Neuronal stem cell (in vitro differentiated cells): ENCODE results near the gene RHOJ.

Experiments
- DNase-seq: peaks from one replicate; pipeline ENCODE4 v3.0.0-alpha.2; 2013; ENCODE audit warnings: low spot score
- H2AFZ ChIP-seq: one replicate; pipeline ENCODE4 v1.6.1; 2013; ENCODE audit warnings: mild to moderate bottlenecking, low read length, inconsistent platforms
- H2AK5ac ChIP-seq: 2 replicates; pipeline ENCODE4 v1.6.1; 2013; ENCODE audit warnings: low read depth, mild to moderate bottlenecking, inconsistent platforms, low read length, moderate library complexity, mixed read lengths
- H2BK120ac ChIP-seq: 2 replicates; pipeline ENCODE4 v1.6.1; 2013; ENCODE audit warnings: low read depth, mild to moderate bottlenecking, inconsistent platforms, low read length, moderate library complexity, mixed read lengths
- H2BK12ac ChIP-seq: one replicate; pipeline ENCODE4 v1.6.1; 2013; ENCODE audit warnings: low read length, inconsistent platforms
- H2BK15ac ChIP-seq: 2 replicates; pipeline ENCODE4 v1.6.1; 2013; ENCODE audit warnings: mild to moderate bottlenecking, low read length, inconsistent platforms, mixed read lengths
- H2BK5ac ChIP-seq: one replicate; pipeline ENCODE4 v1.6.1; 2013; ENCODE audit warnings: inconsistent platforms, mild to moderate bottlenecking, low read length, moderate library complexity
- H3K14ac ChIP-seq: one replicate; pipeline ENCODE4 v1.6.1; 2013; ENCODE audit warnings: low read length, inconsistent platforms
- H3K18ac ChIP-seq: 2 replicates; pipeline ENCODE4 v1.6.1; 2013; ENCODE audit warnings: low read length, inconsistent platforms
- H3K23ac ChIP-seq: 2 replicates; pipeline ENCODE4 v1.6.1; 2013; ENCODE audit warnings: low read depth, mild to moderate bottlenecking, mixed read lengths, low read length, inconsistent platforms; ENCODE audit not compliant: poor library complexity
- H3K27ac ChIP-seq: replicated peaks from 3 replicates; pipeline ENCODE4 v1.5.1; 2013; ENCODE audit warnings: low read length, inconsistent platforms
- H3K27me3 ChIP-seq, 3 experiments: 2 replicates each; pipeline ENCODE4 v1.6.1; 2013; ENCODE audit warnings: low read length in 3 of 3, mild to moderate bottlenecking in 2 of 3, inconsistent platforms in 1 of 3, low read depth in 1 of 3, mixed read lengths in 1 of 3, moderate library complexity in 1 of 3; ENCODE audit not compliant: control insufficient read depth in 3 of 3, insufficient read depth in 3 of 3
- H3K36me3 ChIP-seq, 2 donors: replicated peaks in 1 of 2; 2 replicates each; pipeline ENCODE4 v1.6.1; 2013; ENCODE audit warnings: low read length in 2 of 2; ENCODE audit not compliant: control insufficient read depth in 2 of 2, insufficient read depth in 2 of 2
- H3K4ac ChIP-seq: 2 replicates; pipeline ENCODE4 v1.6.1; 2013; ENCODE audit warnings: inconsistent platforms, mild to moderate bottlenecking, low read length, moderate library complexity
- H3K4me1 ChIP-seq, 2 donors: 1 replicate in 1 of 2; 2 replicates in 1 of 2; pipeline ENCODE4 v1.6.1; 2013; ENCODE audit warnings: low read length in 2 of 2, low read depth in 1 of 2; ENCODE audit not compliant: control insufficient read depth in 2 of 2, insufficient read depth in 1 of 2
- H3K4me2 ChIP-seq: one replicate; pipeline ENCODE4 v1.6.1; 2013; ENCODE audit warnings: mild to moderate bottlenecking, low read length, inconsistent platforms; ENCODE audit not compliant: insufficient read depth, poor library complexity, severe bottlenecking
- H3K4me3 ChIP-seq, 2 donors: 2 replicates each; pipeline ENCODE4 v1.5.1; 2013; ENCODE audit warnings: low read length in 2 of 2, mild to moderate bottlenecking in 2 of 2, inconsistent platforms in 1 of 2, moderate library complexity in 1 of 2
- H3K79me1 ChIP-seq: one replicate; pipeline ENCODE4 v1.6.1; 2013; ENCODE audit warnings: low read depth, mild to moderate bottlenecking, inconsistent platforms, low read length, moderate library complexity
- H3K9ac ChIP-seq: one replicate; pipeline ENCODE4 v1.6.1; 2013; ENCODE audit warnings: mild to moderate bottlenecking, low read depth, low read length, inconsistent platforms; ENCODE audit not compliant: poor library complexity
- H3K9me3 ChIP-seq, 2 donors: replicated peaks in 1 of 2; 2 replicates each; pipeline versions ENCODE3 to v1.6.1; 2013; ENCODE audit warnings: low read length in 2 of 2, mild to moderate bottlenecking in 2 of 2, inconsistent platforms in 1 of 2, low read depth in 1 of 2, mixed read lengths in 1 of 2, moderate library complexity in 1 of 2; ENCODE audit not compliant: control insufficient read depth in 2 of 2, insufficient read depth in 1 of 2
- H4K8ac ChIP-seq: one replicate; pipeline ENCODE4 v1.6.1; 2013; ENCODE audit warnings: low read depth, mild to moderate bottlenecking, inconsistent platforms, low read length, moderate library complexity
- H4K91ac ChIP-seq: one replicate; pipeline ENCODE4 v1.6.1; 2013; ENCODE audit warnings: low read length, low read depth, mild to moderate bottlenecking, inconsistent platforms; ENCODE audit not compliant: poor library complexity
- WGBS, 2 donors: extraction: QIAGEN DNeasy Blood & Tissue Kit; methylation state at CpG; one replicate each; pipeline ENCODE4 v1.1.7; 2013; ENCODE audit warnings: missing lambda C conversion rate in 2 of 2, mixed read lengths in 1 of 2; ENCODE audit not compliant: insufficient read length in 2 of 2, insufficient replicate concordance in 1 of 2; ENCODE audit errors: extremely low coverage in 2 of 2; 5-methylcytosine and 5-hydroxymethylcytosine counted together

RHOJ gene

GRCh38 chr14:63249092-63249491, 44.8 kb downstream of the RHOJ start:
- H3K9ac ChIP-seq = no peak overlapping the region
- no peak overlapping the region for H2AK5ac ChIP-seq
- H2AFZ ChIP-seq = no peak overlapping the region
- no peak overlapping the region for H3K14ac ChIP-seq
- H3K4ac ChIP-seq = no peak overlapping the region
- H3K4me3 ChIP-seq = no peak overlapping the region
- no peak overlapping the region for H4K8ac ChIP-seq
- DNase-seq = no peak
- H3K27ac ChIP-seq = no peak overlapping the region
- no peak overlapping the region for H4K91ac ChIP-seq
- no peak overlapping the region for H3K23ac ChIP-seq
- no peaks in the 10 kb centered on the region for H3K27me3 ChIP-seq
- H2BK15ac ChIP-seq = no peak overlapping the region
- H2BK12ac ChIP-seq = no peak overlapping the region
- H3K9me3 ChIP-seq = no peaks in the 10 kb centered on the region
- H2BK120ac ChIP-seq = no peak overlapping the region
- H3K4me2 ChIP-seq = no peak overlapping the region
- H3K4me1 ChIP-seq = no peaks in the 10 kb centered on the region
- H3K18ac ChIP-seq = no peak overlapping the region
- no peaks in the 10 kb centered on the region for H3K36me3 ChIP-seq
- no peak overlapping the region for H2BK5ac ChIP-seq
- no CpG with 5 or more reads among the region's 2 CpGs for WGBS, 2 donors
- H3K79me1 ChIP-seq = no peaks in the 10 kb centered on the region

- Histone ChIP-seq H2BK12ac (no peak overlapping the region), H4K91ac (no peak overlapping the region), H3K23ac (no peak overlapping the region), H2BK15ac (no peak overlapping the region), H2BK5ac (no peak overlapping the region), H3K79me1 (no peaks in the 10 kb centered on the region), H3K9ac (no peak overlapping the region), H3K14ac (no peak overlapping the region), H3K18ac (no peak overlapping the region), H3K4me1 (peaks cover 0 to 4% of the 10 kb centered on the region in 2 donors), H3K27ac (no peak overlapping the region), H2BK120ac (no peak overlapping the region), H3K4me3 (no peak overlapping the region), H3K36me3 (no peaks in the 10 kb centered on the region), H3K4ac (no peak overlapping the region), H3K9me3 (no peaks in the 10 kb centered on the region), H4K8ac (no peak overlapping the region), H2AK5ac (no peak overlapping the region), H2AFZ (no peak overlapping the region), H3K27me3 (no peaks in the 10 kb centered on the region), H3K4me2 (no peak overlapping the region)
- WGBS, 2 donors = no CpG with 5 or more reads among the region's 4 CpGs
- no peak for DNase-seq
Measured at GRCh38 chr14:63257299-63257698, 53.1 kb downstream of the RHOJ start.

- Histone ChIP-seq H3K18ac (no peak overlapping the region), H2BK15ac (no peak overlapping the region), H4K8ac (no peak overlapping the region), H3K23ac (no peak overlapping the region), H4K91ac (no peak overlapping the region), H3K4me3 (no peak overlapping the region), H2AFZ (no peak overlapping the region), H2BK5ac (no peak overlapping the region), H3K36me3 (no peaks in the 10 kb centered on the region), H3K79me1 (no peaks in the 10 kb centered on the region), H3K9ac (no peak overlapping the region), H3K4ac (no peak overlapping the region), H2BK12ac (no peak overlapping the region), H3K14ac (no peak overlapping the region), H2BK120ac (no peak overlapping the region), H3K4me2 (no peak overlapping the region), H3K4me1 (peaks cover 0 to 2% of the 10 kb centered on the region in 2 donors), H2AK5ac (no peak overlapping the region), H3K27ac (no peak overlapping the region), H3K27me3 (no peaks in the 10 kb centered on the region), H3K9me3 (no peaks in the 10 kb centered on the region)
- no CpG with 5 or more reads among the region's 2 CpGs for whole genome bisulfite sequencing, 2 donors
- no peak for DNase-seq
Measured at GRCh38 chr14:63262446-63262845, 58.2 kb downstream of the RHOJ start.

- no CpG with 5 or more reads among the region's 1 CpG for WGBS, 2 donors
- H2AFZ ChIP-seq = peak overlapping the region; percentile 11
- no peak overlapping the region for H3K23ac ChIP-seq
- no peak overlapping the region for H3K9ac ChIP-seq
- no peak overlapping the region for H2BK5ac ChIP-seq
- H2BK120ac ChIP-seq = no peak overlapping the region
- H3K36me3 ChIP-seq = no peaks in the 10 kb centered on the region
- H3K14ac ChIP-seq = no peak overlapping the region
- no peak overlapping the region for H3K4me2 ChIP-seq
- no peak overlapping the region for H4K91ac ChIP-seq
- no peak overlapping the region for H2AK5ac ChIP-seq
- no peak overlapping the region for H2BK12ac ChIP-seq
- H3K4me1 ChIP-seq = no peaks in the 10 kb centered on the region
- no peak overlapping the region for H2BK15ac ChIP-seq
- no peaks in the 10 kb centered on the region for H3K79me1 ChIP-seq
- H3K27me3 ChIP-seq = no peaks in the 10 kb centered on the region
- H3K4ac ChIP-seq = no peak overlapping the region
- no peaks in the 10 kb centered on the region for H3K9me3 ChIP-seq
- no peak overlapping the region for H3K27ac ChIP-seq
- H3K18ac ChIP-seq = no peak overlapping the region
- no peak for DNase-seq
- no peak overlapping the region for H3K4me3 ChIP-seq
- no peak overlapping the region for H4K8ac ChIP-seq
Measured at GRCh38 chr14:63266106-63266505, 61.9 kb downstream of the RHOJ start.
